Measurements from ENCODE around the gene CAMK2N1. TPM values are rescaled to one million over a fixed set of nuclear protein-coding genes. Genes with fewer than 3 reads are reported as not detected.

The CAMK2N1 gene
- total RNA-seq (2016; rRNA removed; fragmentation: Illumina TruSeq; extraction: Trizol) = 38.6 and 44.3 TPM in 2 replicates
- total RNA-seq (2016; cell fraction: cytosol; rRNA removed; fragmentation: Illumina TruSeq; extraction: Trizol; ENCODE audit: low read depth) = 53.6 and 65.2 TPM in 2 replicates
- 39.6 and 42.8 TPM in 2 replicates for total RNA-seq (2016; cell fraction: insoluble cytoplasmic fraction; rRNA removed; fragmentation: Illumina TruSeq; extraction: Trizol)
- 110 and 117 TPM in 2 replicates for total RNA-seq (2016; cell fraction: membrane; rRNA removed; fragmentation: Illumina TruSeq; extraction: Trizol)
- 21.4 and 29.3 TPM in 2 replicates for total RNA-seq (2016; cell fraction: nucleus; rRNA removed; fragmentation: Illumina TruSeq; extraction: Trizol)
- 32.7 and 38.0 TPM in 2 replicates for polyA plus RNA-seq (2011; rRNA removed)
- polyA plus RNA-seq (2011; cell fraction: cytosol; rRNA removed) = 27.0 and 40.8 TPM in 2 replicates
- polyA plus RNA-seq (2011; cell fraction: nucleus; rRNA removed) = 23.2 and 28.1 TPM in 2 replicates
- polyA plus RNA-seq (2012) = 108 and 112 TPM in 2 replicates
- 238 and 250 TPM in 2 replicates for polyA plus RNA-seq (2016; cell fraction: cytosol; fragmentation: Illumina TruSeq; extraction: Trizol; ENCODE audit: low read depth)
- 120 and 152 TPM in 2 replicates for polyA plus RNA-seq (2016; cell fraction: insoluble cytoplasmic fraction; fragmentation: Illumina TruSeq; extraction: Trizol; ENCODE audit: low read depth)
- 340 and 368 TPM in 2 replicates for polyA plus RNA-seq (2016; cell fraction: membrane; fragmentation: Illumina TruSeq; extraction: Trizol; ENCODE audit: low read depth)
- polyA plus RNA-seq (2016; cell fraction: nucleus; fragmentation: Illumina TruSeq; extraction: Trizol; ENCODE audit: insufficient read depth, low read depth) = 110 and 112 TPM in 2 replicates
- polyA minus RNA-seq (2011; rRNA and poly(A)+ RNA removed; ENCODE audit: low replicate concordance) = 0.12 and 20.9 TPM in 2 replicates
- polyA minus RNA-seq (2011; cell fraction: cytosol; rRNA and poly(A)+ RNA removed) = 34.7 and 39.2 TPM in 2 replicates
- 19.4 and 21.5 TPM in 2 replicates for polyA minus RNA-seq (2011; cell fraction: nucleus; rRNA and poly(A)+ RNA removed)
- percentile 99 among the genes with signal in this experiment for Bru-seq, nascent RNA
- percentile 100 among the genes with signal in this experiment for BruChase-seq, experiment 1, labeled RNA remaining after a 6-hour chase
- BruChase-seq, experiment 2, labeled RNA remaining after a 2-hour chase = percentile 100 among the genes with signal in this experiment
- long read RNA-seq, experiment 1, transcript CAMK2N1-201 (2 exons, 2,336 nt) = major isoform, 14 of 34 reads
- long read RNA-seq, experiment 1, partial matches to known transcripts = 1 of 34 reads
- long read RNA-seq, experiment 1, other reads (novel, unspliced or antisense) = 19 of 34 reads
- long read RNA-seq, experiment 2, transcript CAMK2N1-201 (2 exons, 2,336 nt) = major isoform, 408 of 784 reads
- long read RNA-seq, experiment 2, partial matches to known transcripts = 7 of 784 reads
- long read RNA-seq, experiment 2, other reads (novel, unspliced or antisense) = 369 of 784 reads

DNA sequence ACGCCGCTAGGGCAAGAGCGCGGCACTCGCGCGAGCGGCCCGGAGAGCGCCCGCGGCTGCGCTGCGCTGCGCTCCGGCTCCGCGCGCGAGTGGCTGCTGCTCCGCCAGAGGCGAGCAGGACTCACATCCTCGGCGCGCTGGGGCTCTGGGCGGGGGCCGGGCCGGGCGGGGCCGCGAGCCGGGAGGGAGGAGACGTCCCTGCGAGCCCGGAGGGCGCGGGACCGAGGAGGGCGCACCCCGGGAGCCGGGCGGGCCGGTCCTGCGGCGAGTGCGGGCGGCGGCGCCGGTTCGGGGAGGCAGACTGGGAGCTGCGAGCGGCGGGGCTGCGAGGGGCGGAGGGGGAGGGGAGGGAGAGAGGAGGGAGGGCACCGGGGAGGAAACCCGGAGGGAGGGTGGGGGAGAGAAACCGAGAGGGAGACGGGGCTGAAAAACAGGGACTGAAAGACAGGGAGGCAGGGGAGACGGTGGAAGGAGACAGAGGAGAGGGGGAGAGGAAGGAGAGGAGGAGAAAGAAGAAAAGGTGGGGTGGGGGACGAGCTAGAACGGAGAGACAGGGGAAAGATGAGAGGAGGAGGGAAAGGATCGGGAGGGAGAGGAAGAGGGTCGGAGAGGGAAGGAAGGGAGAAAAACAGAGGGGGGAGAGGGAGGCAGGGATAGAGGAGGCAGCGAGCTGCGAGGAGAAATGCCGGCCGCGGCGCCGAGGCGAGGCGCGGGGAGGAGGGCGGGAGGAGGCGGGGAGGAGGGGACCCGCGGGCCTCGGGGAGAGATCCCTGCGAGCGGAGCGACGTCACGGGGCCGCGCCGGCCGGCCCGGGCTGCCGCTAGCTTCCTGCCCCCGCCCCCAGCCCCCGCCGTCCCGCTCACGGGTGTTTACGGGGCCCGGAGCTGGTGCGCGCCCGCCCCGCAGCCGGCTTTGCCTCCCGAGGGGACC lies at the start of gene CAMK2N1:
Gene CAMK2N1, minus strand, starts transcription at position 684 of the 930 bp plus-strand sequence. CDS start 831 bp downstream, outside the sequence.
- H3K79me2 ChIP-seq (ENCODE audit: insufficient read depth, low read length) = peaks cover 39% of the 10 kb centered on the region
- intact Hi-C loops (cut with micrococcal nuclease; ENCODE audit: unreplicated experiment) (no loop called here), in situ Hi-C loops (cut with HindIII; ENCODE audit: extremely low pct_ligation_motif_present, low pct_unique_long_range_greater_than_20kb) (no loop called here)
- H3K4me1 ChIP-seq (ENCODE audit: insufficient read depth, low read length) = peaks cover 51% of the 10 kb centered on the region
- ChIA-PET CTCF (ENCODE audit: low intra/inter-chr PET ratio, low total read pairs) (interaction anchor here (1.4 to 2.4 kb wide), 2 partner anchors 15 to 16 kb away, joined by 3 to 10 read pairs; no protein-coding TSS in a partner anchor), POLR2A (interaction anchor here (0.9 to 4.3 kb wide), 9 partner anchors 8 to 560 kb away, joined by 3 to 60 read pairs (median 5); partner anchors contain the start of gene MUL1)
- H3K4me3 ChIP-seq (replicated peaks in 1 of 3; ENCODE audit: insufficient read depth in 1 of 3, low read depth in 2 of 3, low read length in 3 of 3) = peak within 1 kb of the TSS; percentile 90 to 95 (median 92)
- no peaks in the 10 kb centered on the region for H3K9me3 ChIP-seq (ENCODE audit: low read length)
- peak within 1 kb of the TSS; percentile 98 for H3K27ac ChIP-seq (ENCODE audit: extremely low read length, insufficient read depth, low read length)
- DNase-seq (ENCODE audit: low spot score) (peak; percentile 55), FAIRE-seq (no peak), ATAC-seq (peak; percentile 59)
- no peaks in the 10 kb centered on the region; the same call in 1 of the 2 replicates for H4K20me1 ChIP-seq (ENCODE audit: insufficient read depth, low read length)
- no peak within 1 kb of the TSS for H2AFZ ChIP-seq (ENCODE audit: low read length)
- H3K27me3 ChIP-seq (ENCODE audit: control insufficient read depth in 1 of 2, insufficient read depth in 2 of 2, low read length in 2 of 2) = no peaks in the 10 kb centered on the region
- H3K9ac ChIP-seq (ENCODE audit: insufficient read depth, low read depth, low read length) = peak within 1 kb of the TSS; percentile 99
- peak within 1 kb of the TSS; percentile 83 for H3K4me2 ChIP-seq (ENCODE audit: low read depth, low read length)
- WGBS (ENCODE audit: low lambda C conversion rate) = 1% methylated on average over 39 of the region's 104 CpGs
- H3K36me3 ChIP-seq (replicated peaks in 1 of 2; ENCODE audit: control insufficient read depth in 1 of 2, insufficient read depth in 2 of 2, low read length in 2 of 2) = no peaks in the 10 kb centered on the region
- BruUV-seq (replicated peaks) = no TSS peak
- TF ChIP-seq, protein P1, sequence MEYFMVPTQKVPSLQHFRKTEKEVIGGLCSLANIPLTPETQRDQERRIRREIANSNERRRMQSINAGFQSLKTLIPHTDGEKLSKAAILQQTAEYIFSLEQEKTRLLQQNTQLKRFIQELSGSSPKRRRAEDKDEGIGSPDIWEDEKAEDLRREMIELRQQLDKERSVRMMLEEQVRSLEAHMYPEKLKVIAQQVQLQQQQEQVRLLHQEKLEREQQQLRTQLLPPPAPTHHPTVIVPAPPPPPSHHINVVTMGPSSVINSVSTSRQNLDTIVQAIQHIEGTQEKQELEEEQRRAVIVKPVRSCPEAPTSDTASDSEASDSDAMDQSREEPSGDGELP (IDR thresholded peaks at IDR 0.05; ENCODE audit: borderline replicate concordance, low read depth) = no peak
- TF ChIP-seq YY1 (IDR thresholded peaks at IDR 0.05; ENCODE audit: insufficient read depth, insufficient replicate concordance, low read depth, low read length) (peak; percentile 28), KDM4B (CRISPR knock-in tag; IDR thresholded peaks at IDR 0.05) (no peak), GATAD1 (CRISPR knock-in tag; IDR thresholded peaks at IDR 0.05) (0 out of 2 replicates have a peak, but pooled peaks have one; percentile 6), PTBP1 (IDR thresholded peaks at IDR 0.05; ENCODE audit: low read depth, low read length, poor library complexity, severe bottlenecking) (no peak), SSRP1 (CRISPR knock-in tag; IDR thresholded peaks at IDR 0.05) (0 out of 2 replicates have a peak, but pooled peaks have one; percentile 72), ZFYVE20 (CRISPR knock-in tag; IDR thresholded peaks at IDR 0.05; ENCODE audit: borderline replicate concordance, low read depth) (no peak), SAP130 (CRISPR knock-in tag; IDR thresholded peaks at IDR 0.05; ENCODE audit: low read depth) (peak; percentile 62)
- TF ChIP-seq, protein P2, sequence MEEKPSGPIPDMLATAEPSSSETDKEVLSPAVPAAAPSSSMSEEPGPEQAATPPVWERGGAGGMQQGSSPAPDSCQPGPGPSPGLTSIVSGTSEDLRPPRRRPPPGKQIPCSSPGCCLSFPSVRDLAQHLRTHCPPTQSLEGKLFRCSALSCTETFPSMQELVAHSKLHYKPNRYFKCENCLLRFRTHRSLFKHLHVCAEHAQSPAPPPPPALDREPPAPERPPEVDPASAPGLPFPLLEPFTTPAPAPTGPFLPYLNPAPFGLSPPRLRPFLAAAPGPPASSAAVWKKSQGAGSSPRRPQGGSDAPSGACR (CRISPR knock-in tag; IDR thresholded peaks at IDR 0.05) = no peak
- TF ChIP-seq, protein P3, sequence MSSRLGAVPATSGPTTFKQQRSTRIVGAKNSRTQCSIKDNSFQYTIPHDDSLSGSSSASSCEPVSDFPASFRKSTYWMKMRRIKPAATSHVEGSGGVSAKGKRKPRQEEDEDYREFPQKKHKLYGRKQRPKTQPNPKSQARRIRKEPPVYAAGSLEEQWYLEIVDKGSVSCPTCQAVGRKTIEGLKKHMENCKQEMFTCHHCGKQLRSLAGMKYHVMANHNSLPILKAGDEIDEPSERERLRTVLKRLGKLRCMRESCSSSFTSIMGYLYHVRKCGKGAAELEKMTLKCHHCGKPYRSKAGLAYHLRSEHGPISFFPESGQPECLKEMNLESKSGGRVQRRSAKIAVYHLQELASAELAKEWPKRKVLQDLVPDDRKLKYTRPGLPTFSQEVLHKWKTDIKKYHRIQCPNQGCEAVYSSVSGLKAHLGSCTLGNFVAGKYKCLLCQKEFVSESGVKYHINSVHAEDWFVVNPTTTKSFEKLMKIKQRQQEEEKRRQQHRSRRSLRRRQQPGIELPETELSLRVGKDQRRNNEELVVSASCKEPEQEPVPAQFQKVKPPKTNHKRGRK (CRISPR knock-in tag; IDR thresholded peaks at IDR 0.05) = 0 out of 2 replicates have a peak, but pooled peaks have one; percentile 45
- TF ChIP-seq, protein P4, sequence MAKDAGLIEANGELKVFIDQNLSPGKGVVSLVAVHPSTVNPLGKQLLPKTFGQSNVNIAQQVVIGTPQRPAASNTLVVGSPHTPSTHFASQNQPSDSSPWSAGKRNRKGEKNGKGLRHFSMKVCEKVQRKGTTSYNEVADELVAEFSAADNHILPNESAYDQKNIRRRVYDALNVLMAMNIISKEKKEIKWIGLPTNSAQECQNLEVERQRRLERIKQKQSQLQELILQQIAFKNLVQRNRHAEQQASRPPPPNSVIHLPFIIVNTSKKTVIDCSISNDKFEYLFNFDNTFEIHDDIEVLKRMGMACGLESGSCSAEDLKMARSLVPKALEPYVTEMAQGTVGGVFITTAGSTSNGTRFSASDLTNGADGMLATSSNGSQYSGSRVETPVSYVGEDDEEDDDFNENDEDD (CRISPR knock-in tag; IDR thresholded peaks at IDR 0.05; ENCODE audit: borderline replicate concordance) = peak; percentile 16; the same call in 1 of the 2 replicates
